Measurements from ENCODE around the gene ELP4.
"Not testable (repeated sequence)": the region's sequence is repeated elsewhere in the genome, so short reads cannot be mapped to it uniquely, and the experiment has no call there.

The ELP4 gene, protein sequence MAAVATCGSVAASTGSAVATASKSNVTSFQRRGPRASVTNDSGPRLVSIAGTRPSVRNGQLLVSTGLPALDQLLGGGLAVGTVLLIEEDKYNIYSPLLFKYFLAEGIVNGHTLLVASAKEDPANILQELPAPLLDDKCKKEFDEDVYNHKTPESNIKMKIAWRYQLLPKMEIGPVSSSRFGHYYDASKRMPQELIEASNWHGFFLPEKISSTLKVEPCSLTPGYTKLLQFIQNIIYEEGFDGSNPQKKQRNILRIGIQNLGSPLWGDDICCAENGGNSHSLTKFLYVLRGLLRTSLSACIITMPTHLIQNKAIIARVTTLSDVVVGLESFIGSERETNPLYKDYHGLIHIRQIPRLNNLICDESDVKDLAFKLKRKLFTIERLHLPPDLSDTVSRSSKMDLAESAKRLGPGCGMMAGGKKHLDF

GRCh38 chr11:31509429-31510345, at the start of gene ELP4, which contains the start of gene IMMP1L:
ELP4 (plus strand) TSS chr11:31509767; CDS start chr11:31509785, 18 bp downstream.
IMMP1L (minus strand) TSS chr11:31509622; CDS start chr11:31463276, 46,346 bp downstream.
- in situ Hi-C loops (cut with MboI; ENCODE audit: low sequenced_read_pairs): no loop called here

DNA sequence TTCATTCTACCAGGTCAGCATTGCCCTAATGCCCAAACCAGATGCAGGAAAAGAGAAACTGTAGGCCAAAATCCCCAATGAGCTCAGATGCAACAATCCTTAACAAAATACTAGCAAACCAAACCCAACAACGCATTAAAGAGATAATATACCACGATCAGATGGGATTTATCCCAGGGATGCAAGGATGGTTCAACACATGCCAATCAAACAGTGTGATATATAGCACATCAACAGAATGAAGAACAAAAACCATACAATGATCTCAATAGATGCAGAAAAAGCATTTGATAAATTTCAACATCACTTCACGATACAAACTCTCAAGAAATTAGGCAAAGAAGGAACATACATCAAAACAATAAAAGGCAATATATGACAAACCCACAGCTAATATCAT, 45.1 kb upstream of the ELP4 start:
- in situ Hi-C loops (cut with MboI; ENCODE audit: low sequenced_read_pairs): no loop called here

DNA sequence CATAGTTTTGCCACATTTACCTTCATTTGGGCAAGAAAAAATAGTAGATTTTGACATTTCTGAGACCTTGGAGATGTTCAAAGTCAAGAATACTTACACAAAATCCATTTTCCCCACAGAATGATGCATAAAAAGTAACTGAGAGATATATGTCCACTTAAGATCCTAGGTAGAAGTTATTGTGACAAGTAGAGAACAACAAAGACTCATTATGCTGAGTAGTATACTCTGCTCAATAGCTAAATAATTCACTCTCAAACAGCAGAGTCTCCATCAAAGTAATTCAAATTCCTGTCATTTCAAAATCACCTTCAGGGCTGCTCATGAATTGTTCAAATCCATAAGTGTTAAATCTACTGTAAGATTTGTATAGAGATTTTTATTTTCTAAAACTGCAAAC, 35.5 kb upstream of the ELP4 start:
- in situ Hi-C loops (cut with MboI; ENCODE audit: low sequenced_read_pairs): no loop called here

DNA sequence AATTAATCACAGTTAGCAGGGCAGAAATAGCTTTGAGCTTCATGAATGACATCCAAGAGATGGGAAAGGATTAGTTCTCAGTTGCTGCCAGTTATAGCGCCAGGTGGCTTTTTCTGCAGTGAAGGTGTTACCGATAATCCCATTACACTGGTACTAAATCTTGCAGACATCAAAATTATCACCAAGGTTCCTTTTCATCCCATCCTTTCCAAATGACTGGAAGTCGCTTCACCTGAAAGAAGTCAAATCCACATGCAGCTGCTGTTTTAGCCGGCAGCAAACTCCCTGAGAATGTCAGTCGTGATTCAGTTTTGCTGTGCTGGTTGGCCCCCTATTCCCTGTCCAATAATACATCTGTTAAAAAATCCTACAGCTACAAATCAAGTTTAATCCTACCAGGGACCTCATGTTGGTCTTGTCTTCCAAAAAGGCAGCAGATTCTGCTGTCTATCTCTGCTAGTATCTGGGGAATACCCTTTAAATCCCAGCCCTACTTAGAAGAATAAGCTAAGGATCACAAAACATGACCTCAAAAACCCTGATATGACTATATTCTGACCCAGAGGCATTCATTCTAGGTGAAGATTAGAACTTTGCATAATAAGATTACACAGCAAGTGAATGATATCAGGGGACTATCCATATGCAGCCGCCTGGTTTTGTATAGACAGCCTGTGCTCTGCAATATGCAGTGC, 31.9 kb upstream of the ELP4 start:
- in situ Hi-C loops (cut with MboI; ENCODE audit: low sequenced_read_pairs): no loop called here

DNA sequence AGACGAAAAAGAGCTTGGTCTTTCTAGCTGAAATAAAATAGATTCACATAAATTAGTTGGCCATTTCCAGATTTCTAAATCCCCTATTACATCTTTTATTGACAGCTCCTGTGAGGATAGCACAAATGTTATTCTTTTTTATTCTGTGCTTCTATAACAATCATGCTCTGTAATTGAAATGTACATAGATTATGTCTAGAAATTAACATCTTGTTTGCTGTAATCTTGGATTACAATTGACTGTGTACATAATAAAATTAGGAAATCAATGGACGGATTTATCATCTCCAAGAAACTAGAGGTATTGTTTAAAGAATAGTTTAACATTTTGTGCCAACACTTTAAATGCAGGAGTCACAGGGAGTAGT, 31.4 kb upstream of the ELP4 start:
- in situ Hi-C loops (cut with MboI; ENCODE audit: low sequenced_read_pairs): no loop called here

DNA sequence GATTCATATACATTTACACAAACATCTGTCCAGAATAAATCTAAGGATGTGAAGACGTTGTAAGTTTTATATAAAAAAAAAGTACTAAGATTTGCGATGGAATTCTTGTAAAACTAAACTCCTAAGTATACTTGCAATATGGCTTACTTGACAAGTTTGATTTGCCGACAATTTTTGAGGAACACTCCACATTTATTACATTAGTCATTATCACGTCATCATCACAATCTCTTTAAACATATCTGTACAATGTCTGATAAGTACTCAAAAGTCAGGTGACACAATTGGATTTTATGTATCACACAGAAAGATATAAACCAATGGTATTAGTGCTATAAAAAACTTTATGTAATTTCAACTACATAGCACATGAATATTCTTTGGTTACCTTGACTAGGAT, 30.5 kb upstream of the ELP4 start:
- in situ Hi-C loops (cut with MboI; ENCODE audit: low sequenced_read_pairs): no loop called here

GRCh38 chr11:31480930-31481329, 28.6 kb upstream of the ELP4 start:
- in situ Hi-C loops (cut with MboI; ENCODE audit: low sequenced_read_pairs): no loop called here

DNA sequence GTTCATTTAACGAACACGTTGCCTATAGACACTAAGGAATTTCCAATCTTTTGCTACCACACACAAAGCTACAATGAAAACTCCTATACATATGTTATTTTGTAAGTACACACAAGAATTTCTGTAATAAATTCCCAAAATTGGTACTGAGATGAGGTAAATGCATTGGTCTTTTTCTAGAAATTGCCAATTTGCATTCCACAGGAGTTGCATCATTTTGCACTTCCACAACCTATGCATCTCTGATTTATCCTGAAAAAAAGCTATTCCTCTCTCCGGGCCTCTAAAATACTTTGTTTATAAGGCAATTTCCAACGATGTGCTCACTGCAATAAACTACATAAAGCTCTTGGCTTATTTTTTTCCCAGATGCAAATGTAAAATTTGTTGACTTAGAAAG, 25.1 kb upstream of the ELP4 start:
- in situ Hi-C loops (cut with MboI; ENCODE audit: low sequenced_read_pairs): no loop called here

GRCh38 chr11:31487848-31488247, 21.7 kb upstream of the ELP4 start:
- in situ Hi-C loops (cut with MboI; ENCODE audit: low sequenced_read_pairs): no loop called here

DNA sequence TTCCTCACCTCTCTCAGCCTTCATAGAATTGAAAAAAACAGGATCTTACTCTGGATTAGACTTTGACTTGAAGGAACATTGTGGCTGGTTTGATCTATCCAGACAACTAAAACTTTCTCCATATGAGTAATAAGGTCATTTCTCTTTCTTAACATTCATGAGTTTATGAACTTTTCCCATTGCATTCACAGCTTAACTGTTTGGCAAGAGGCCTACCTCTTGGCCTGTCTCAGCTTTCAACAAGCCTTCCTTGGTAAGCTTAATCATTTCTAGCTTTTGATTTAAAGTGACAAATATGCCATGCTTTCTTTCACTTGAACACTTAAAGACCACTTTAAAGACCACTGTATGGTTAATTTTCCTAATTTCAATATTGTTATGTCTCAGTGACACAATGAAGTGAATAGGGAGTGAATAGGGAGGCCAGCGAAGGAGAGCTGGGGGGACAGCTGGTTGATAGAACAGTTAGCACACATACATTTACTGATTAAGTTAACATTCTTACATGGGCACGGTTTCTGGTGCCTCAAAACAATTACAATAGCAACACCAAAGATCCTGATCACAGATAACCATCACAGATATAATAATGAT, 17.1 kb upstream of the ELP4 start:
- in situ Hi-C loops (cut with MboI; ENCODE audit: low sequenced_read_pairs): no loop called here

DNA sequence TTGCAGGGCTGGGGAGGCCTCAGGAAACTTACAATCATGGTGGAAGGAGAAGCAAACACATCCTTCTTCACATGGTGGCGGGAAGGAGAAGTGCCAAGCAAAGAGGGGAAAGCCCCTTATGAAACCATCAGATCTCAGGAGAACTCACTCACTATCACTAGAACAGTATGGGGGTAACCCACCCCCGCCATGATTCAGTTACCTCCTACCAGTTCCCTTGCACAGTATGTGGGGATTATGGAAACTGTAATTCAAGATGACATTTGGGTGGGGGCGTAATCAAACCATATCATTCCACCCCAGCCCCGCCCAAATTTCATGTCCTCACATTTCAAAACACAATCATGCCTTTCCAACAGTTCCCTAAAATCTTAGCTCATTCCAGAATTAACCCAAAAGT, 16.3 kb upstream of the ELP4 start:
- in situ Hi-C loops (cut with MboI; ENCODE audit: low sequenced_read_pairs): no loop called here

GRCh38 chr11:31493762-31494161, 15.8 kb upstream of the ELP4 start:
- in situ Hi-C loops (cut with MboI; ENCODE audit: low sequenced_read_pairs): not testable (repeated sequence)

DNA sequence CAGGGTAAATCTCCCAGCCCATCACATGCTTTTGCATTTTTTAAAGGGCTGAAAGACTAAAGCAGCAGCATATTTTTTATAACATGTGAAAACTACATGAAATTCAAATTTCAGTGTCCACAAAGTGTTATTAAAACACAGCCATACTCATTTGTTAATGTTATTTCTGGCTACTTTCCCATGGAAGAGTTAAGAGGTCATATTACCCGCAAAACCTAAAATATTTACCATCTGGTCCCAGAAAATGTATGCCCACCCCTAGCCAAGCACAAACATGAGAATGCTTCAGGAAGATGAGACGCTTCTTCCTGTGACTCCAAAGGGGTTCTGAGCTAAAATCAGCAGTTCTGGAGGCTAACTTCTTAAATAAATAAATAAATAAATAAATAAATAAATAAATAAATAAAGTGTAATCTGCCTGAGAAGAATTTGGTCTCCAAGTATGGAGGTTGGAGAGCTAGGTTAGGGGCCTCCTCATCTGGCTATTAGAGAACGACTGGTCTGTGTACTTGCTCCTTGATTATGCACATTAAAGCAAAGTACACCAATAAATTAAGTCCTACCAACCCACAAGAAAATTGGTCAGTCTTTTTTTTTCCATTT, 9.9 kb upstream of the ELP4 start:
- in situ Hi-C loops (cut with MboI; ENCODE audit: low sequenced_read_pairs): no loop called here

- in situ Hi-C loops (cut with MboI; ENCODE audit: low sequenced_read_pairs): no loop called here
Observed at GRCh38 chr11:31500560-31500959, 9.0 kb upstream of the ELP4 start.

- in situ Hi-C loops (cut with MboI; ENCODE audit: low sequenced_read_pairs): no loop called here
Observed at GRCh38 chr11:31509051-31509428, 527 bp upstream of the ELP4 start.

GRCh38 chr11:31512117-31512516, 2.5 kb downstream of the ELP4 start:
- in situ Hi-C loops (cut with MboI; ENCODE audit: low sequenced_read_pairs): no loop called here

DNA sequence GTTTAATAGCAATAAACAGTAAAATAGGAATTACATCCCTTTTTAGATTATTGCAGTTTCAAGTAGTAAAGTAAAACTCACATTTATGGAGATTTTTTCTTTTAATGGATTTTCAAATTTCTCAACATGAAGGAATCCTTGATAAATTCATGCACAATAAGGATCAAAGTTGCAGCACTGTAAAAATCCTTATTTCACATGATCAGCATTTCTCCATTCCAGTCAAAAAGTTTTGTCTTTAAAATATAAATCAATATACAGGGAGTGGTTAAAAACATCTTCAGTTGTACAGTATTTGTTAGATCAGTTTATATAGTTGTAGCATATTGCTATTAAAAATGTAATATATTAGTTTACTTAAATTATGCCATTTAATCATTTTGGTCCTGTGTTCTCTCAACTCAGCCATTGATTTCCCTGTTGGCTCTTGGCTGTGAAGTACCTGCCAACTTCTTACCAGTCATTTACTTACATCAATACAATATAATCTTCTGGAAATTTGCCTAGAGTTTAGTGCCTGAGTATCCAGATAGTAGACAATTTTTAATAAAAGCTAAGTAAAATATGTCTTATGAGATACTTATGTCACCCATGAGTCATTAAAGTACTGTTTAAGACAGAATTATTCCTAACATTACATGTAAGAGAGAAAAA, 12.1 kb downstream of the ELP4 start:
- in situ Hi-C loops (cut with MboI; ENCODE audit: low sequenced_read_pairs): no loop called here

DNA sequence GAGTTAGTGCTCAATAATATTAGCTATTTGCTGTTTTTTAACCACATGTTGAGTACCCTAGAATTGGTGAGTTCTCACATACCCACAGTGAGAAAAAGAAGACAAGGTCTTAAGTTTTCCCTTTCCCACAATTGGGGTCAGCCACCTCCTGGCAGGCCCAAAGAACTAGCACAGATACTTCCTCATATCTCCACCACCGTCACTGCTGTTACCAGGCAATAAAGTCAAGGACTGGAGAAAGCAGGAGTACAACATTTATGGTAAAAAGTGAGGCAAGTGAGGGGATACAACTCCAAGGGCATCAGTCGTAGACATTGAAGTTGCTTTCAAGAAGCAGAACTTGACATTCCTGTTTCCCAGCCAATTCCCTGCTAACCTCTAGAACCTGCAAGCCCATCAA, 19.6 kb downstream of the ELP4 start:
- in situ Hi-C loops (cut with MboI; ENCODE audit: low sequenced_read_pairs): no loop called here

DNA sequence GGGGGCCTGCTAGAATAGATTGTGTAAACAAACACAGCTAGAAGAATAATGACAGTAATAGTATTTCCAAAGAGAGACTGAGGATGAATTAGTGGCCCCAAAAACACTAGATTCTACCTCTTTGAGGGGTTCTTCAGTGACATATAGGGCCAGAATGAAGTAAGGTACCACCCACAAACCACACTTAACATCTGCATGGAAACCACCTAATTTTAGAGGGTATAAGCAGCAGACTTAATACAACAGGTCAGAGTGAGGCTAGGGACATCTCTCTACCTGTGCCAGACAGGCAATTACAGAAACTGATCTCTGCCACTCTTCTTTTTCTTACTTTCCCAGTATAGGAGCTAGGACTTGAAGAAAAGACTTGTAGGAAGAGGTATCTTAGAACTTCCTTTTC, 20.1 kb downstream of the ELP4 start:
- in situ Hi-C loops (cut with MboI; ENCODE audit: low sequenced_read_pairs): no loop called here

- in situ Hi-C loops (cut with MboI; ENCODE audit: low sequenced_read_pairs): no loop called here
Observed at GRCh38 chr11:31531293-31531692, 21.7 kb downstream of the ELP4 start.
